UCSD-AML1 (cell line): ENCODE measurements around the gene HSD17B2.
"Not testable (repeated sequence)": the region's sequence is repeated elsewhere in the genome, so short reads cannot be mapped to it uniquely, and the experiment has no call there.

Source experiments
- DNase-seq: peaks from one replicate; lab custom pipeline; 2025; ENCODE audit not compliant: unreplicated experiment; lab: John Stamatoyannopoulos, UW

Gene HSD17B2

DNA sequence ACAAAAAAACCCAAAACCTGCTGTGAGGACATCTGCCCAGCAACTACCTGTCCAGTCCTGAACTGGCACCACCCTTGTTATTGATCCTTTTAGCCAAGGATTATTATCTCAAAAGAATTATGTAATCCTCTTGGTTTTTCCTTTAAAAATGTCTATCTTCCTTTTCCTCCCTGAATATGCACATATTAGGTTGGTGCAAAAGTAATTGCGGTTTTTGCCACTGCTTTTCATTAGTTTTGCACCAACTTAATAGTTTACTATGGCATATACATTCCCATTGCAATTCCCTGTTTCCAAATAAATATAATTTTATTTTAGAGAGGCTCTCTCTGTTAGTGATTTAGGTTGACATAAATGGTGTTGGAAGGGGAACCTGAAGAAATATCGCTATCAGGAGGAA, 83.7 kb downstream of the HSD17B2 start:
- DNase-seq = no peak

DNA sequence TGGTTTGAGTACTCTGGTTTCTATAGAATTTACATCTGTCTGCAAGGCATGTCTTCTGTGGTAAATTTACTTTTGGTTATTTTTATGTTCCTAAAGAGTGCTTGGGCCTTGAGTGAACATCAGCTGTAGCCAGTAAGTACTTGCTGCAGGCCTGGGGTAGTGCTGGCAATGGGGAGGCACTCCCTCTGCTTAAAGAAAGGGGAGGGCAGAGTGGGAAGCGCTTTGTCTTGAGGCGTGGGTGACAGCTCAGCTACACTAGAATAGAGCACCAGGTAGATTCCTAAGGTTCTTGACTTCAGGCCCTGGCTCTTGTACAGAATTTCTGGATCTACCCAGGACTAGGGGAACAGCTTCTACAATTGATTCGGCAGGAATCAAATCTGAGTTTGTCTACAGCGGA, 84.4 kb downstream of the HSD17B2 start:
- no peak for DNase-seq

DNA sequence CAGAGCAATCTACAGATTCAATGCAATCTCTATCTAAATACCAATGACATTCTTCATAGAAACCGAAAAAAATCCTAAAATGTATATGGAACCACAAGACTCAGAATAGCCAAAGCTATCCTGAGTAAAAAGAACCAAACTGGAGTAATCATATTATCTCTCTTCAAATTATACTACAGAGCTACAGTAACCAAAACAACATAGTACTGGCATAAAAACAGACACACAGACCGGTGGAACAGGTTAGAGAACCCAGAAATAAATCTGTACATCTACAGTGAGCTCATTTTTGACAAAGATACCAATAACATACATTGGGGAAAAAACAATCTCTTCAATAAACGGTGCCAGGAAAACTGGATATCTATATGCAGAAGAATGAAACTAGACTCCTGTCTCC, 89.6 kb downstream of the HSD17B2 start:
- no peak for DNase-seq

DNA sequence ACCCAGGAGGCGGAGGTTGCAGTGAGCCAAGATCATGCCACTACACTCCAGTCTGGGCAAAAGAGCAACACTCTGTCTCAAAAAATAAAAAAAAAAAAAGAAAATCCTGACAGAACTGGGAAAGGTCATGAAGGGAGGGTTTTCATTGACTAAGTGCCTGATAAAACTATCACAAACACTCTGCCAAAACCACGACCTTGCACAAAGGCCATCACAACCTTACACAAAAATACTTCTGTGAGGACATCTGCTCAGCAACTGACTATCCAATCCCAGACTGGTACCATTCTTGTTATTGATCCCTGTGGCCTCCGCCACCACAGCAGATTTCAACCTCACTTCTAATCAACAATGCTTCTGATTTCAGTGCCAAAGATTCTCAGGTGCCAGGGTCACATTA, 94.8 kb downstream of the HSD17B2 start:
- no peak for DNase-seq

DNA sequence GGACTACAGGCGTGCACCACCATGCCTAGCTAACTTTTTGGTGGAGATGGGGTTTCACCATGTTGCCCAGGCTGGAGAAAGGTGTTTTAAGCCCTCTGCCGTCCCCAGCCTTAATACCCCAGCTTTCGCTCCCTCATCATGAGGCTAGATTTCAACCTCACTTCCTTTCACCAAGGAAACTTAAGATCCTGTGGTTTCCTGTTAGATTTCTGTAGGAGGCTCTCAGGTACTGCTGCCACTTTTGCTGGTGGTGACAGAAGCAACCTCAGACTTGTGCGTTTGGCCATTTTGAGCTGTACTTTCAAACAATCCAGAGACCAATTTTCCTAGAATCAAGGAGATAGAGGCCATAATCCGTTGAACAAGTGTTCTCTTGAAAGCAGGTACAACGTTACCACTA, 98.7 kb downstream of the HSD17B2 start:
- no peak for DNase-seq

DNA sequence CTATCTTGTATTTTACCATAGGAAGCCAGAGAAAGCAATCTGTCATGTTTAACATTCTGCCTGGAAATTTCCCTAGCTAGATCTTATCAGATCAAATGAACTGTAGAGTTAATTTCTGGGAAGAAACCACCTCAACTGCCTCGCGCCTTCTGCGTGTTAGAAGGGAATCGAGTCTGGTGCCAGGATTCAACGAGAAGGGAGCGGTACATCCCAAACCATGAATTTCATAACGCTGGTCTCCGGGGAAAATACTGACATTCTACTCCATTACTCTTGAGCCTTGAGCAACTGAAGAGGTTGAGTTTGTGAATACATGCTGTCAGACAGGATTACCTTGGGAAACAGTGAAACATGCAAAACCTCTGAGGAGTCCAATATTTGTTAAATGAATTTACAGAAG, 99.8 kb downstream of the HSD17B2 start:
- DNase-seq = no peak

DNA sequence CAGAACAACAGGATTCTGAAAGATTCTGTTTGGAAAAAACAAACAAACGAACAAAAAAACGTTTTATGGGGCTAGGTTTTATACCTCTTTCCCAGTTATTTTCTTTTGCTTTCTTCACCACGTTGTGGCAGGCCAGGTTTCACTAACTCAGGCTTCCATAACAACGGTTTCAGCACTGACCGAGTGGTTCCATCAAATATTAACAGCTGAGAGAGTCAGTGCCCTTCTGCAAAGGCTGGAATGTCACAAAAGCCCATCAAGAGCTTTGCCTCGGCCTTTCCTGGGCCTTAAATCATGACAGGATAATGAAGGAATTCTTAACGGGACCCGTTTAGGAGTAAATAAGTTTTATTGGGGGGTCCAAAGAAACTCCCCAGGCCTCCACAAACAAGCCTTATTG, 100.8 kb downstream of the HSD17B2 start:
- no peak for DNase-seq

DNA sequence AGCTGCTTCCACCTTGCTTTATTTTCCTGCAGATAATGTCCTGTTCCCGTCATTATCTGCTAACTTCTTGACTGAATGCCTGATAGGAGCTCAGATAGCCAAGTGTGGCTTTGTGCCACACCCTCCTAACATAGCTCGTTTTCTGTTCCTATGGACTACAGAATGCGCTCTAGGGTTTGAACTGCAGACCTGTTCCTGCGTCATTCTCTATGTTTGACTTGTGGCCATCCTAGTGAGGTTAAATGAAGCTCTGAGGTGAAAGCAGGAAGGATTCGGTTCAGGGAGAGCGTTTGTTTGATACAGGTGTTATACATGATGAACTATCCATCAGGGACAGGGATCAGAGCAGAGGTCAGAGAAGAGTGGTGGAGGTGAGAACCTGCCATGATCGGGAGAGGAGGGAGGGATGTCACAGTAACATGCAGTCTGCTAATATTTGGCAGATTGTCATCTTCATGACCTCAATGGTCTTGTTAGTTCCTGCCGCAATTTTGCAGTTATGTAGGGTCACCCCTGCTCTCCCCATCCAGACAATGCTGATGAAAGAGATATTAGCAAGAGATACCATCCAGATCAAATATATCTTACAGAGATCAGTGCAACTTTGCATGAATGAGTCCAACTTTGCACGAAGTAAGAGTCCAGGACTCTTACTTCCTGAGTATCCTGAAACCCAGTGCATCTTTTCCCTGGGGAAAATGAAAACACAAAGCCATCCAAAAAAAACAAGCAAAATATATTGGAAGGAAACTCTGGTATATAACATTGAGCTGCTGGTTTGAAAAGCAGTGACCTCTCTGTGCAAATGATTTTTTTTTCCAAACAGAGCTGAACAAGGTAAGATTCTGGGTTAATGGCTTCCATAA, 102.1 kb downstream of the HSD17B2 start:
- no peak for DNase-seq

DNA sequence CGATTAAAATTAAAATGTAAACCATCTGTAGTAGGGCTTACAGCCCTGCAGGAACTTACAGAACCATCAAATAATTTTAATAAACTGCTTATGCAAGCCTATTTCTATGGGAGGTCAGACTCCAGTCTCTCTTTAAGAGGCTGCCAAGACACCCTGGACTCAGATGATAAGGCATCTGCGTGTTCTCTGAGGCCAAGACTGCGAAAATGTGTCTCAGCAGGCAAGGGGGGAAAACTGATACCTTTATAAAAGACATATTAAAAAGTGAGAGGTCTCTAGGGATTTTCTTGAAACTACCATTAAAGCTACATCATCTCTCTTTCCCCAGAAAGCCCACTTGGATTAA, 102.7 kb downstream of the HSD17B2 start:
- no peak for DNase-seq

DNA sequence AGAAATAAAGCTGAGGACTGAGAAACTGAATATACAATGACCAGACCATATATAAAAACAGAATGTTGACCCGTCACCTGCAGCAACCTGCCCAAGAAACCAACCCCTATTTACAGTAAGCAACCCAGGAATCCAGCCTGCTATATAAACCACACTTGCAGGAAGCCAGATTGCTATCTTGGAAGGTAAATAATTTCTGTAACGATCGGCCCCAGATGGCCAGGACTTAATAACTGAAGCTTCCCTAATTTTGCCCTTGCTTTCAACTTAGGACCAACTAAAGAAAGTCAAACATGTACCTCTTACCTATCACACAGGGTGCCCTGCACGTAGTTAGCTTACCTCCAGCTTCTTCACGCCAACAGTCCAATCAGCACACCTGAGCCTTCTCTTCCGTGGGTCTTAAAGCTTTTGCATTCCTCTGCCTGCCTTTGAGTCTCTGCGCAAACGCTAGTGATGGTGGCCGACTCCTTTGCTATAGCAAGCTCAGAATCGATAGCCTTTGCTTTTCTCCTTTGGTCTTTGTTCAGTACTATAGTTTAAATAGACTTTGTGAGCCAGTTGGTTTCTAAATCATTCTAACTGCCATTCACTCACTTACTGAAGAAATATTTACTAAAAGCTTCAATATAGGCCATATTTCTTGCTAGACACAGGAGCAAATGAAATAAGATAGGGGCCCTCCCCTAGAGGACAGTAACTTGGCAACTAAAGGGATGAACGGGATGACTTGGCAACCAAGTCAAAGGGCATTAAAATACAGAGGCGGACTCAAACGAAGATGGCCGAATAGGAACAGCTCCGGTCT, 103.6 kb downstream of the HSD17B2 start:
- DNase-seq = no peak

DNA sequence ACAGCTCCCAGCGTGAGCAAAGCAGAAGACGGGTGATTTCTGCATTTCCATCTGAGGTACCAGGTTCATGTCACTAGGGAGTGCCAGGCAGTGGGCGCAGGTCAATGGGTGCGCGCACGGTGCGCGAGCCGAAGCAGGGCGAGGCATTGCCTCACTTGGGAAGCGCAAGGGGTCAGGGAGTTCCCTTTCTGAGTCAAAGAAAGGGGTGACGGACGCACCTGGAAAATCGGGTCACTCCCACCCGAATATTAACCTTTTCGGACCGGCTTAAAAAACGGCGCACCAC, 104.2 kb downstream of the HSD17B2 start:
- DNase-seq = not testable (repeated sequence)

DNA sequence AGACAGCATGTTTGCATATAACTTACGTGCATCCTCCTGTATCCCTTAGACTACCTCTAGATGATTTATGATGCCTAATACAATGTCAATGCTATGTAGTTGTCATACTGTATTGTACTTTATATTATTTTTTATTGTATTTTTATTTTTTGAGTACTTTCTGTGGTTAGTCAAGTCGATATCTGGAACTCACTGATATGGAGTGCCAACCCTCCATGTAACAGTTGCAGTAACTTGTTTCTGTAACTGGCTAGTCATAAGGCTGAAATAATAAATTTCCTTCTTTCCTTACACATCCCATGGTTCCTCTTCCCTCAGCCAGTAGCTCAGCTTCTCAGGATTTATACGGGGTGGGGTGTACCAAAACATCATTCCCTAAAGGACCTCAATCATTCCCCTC, 111.5 kb downstream of the HSD17B2 start:
- no peak for DNase-seq

DNA sequence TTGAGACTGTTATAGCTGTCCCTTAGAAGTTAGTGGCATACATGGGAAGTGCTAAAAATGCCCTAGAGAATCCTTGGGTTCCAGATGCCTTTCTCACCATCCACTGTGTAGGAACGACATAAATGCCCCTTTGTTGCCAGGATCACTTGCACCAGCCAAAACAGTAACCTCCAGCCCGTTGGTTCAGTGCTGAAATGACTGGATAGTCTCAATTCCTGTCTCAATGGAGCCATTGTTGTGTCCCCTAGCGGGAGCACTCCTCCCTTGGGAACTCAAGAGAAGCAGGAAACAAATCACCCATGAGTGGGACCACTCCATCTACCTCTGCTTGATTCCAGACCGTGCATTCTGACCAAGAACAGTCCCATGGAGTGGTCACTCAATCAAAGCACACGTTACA, 111.9 kb downstream of the HSD17B2 start:
- DNase-seq = no peak

DNA sequence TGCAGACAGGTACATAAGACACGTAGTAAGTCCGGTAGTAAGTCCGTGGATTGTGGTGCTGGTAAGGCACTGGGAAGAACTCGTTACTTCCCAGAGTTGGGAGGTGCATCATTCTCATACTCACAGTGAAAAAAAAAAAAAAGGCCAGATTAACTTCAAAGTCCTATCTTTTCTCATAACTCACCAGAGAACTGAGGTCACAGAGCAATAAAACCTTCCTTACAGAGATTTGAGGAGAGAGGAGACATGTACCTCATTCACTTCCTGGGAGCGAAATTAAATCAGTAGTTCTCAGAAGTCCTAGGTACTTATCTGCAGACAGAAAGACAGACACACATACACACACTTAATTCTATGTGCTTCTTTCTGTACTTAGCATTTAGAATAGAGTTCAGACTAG, 112.5 kb downstream of the HSD17B2 start:
- no peak for DNase-seq
